ENCODE results near the gene FRS3. TPM values are rescaled to one million over a fixed set of nuclear protein-coding genes. Genes with fewer than 3 reads are reported as not detected.

Gene FRS3
- total and polyA plus RNA-seq, 2 of the 13 experiments (the other 11 are each of a cell fraction or from before 2014, with no cell fraction given), result 3.0 to 7.4 TPM

DNA sequence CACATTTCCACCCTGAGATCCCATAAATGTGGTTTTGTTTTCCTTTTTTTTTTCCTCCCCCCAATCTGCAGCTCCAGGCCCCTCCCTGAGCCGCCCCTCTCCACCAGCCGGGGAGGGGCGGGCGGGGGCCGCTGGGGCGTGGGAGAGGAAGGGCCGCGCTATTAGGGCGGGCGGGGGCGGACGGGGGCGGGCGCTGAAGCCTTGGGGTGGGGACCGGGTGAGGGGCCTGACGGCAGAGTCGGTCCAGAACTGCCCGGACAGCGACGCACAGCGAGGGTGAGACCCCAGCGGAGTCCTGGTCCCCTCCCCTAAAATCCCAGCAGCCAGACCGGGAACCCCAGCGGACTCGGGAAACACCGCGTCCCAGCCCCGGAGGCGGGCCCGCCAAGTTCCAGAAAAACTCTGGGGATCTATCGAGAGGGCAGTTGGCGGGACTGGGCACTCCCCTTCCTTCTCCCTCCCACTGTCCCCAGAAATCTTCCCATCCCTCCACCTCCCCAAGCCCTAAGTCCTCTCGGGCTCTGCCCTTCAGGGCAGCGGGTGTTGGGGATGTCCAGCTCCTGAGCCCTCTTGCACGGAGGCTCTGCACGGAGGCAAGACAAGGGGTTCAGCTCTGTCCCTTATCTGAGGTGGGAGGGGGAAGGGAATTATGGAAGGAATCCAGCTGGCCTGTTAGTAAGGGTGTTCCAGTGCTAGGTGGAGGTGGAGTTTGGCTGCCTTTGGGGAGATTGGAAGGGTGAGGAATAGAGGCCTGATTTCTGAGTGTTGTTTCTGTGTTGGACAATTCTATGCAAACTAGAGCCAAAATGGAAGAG lies 1.1 kb upstream of the FRS3 start, which contains the start of gene PRICKLE4 (continued):
- TF ChIP-seq, protein P1, sequence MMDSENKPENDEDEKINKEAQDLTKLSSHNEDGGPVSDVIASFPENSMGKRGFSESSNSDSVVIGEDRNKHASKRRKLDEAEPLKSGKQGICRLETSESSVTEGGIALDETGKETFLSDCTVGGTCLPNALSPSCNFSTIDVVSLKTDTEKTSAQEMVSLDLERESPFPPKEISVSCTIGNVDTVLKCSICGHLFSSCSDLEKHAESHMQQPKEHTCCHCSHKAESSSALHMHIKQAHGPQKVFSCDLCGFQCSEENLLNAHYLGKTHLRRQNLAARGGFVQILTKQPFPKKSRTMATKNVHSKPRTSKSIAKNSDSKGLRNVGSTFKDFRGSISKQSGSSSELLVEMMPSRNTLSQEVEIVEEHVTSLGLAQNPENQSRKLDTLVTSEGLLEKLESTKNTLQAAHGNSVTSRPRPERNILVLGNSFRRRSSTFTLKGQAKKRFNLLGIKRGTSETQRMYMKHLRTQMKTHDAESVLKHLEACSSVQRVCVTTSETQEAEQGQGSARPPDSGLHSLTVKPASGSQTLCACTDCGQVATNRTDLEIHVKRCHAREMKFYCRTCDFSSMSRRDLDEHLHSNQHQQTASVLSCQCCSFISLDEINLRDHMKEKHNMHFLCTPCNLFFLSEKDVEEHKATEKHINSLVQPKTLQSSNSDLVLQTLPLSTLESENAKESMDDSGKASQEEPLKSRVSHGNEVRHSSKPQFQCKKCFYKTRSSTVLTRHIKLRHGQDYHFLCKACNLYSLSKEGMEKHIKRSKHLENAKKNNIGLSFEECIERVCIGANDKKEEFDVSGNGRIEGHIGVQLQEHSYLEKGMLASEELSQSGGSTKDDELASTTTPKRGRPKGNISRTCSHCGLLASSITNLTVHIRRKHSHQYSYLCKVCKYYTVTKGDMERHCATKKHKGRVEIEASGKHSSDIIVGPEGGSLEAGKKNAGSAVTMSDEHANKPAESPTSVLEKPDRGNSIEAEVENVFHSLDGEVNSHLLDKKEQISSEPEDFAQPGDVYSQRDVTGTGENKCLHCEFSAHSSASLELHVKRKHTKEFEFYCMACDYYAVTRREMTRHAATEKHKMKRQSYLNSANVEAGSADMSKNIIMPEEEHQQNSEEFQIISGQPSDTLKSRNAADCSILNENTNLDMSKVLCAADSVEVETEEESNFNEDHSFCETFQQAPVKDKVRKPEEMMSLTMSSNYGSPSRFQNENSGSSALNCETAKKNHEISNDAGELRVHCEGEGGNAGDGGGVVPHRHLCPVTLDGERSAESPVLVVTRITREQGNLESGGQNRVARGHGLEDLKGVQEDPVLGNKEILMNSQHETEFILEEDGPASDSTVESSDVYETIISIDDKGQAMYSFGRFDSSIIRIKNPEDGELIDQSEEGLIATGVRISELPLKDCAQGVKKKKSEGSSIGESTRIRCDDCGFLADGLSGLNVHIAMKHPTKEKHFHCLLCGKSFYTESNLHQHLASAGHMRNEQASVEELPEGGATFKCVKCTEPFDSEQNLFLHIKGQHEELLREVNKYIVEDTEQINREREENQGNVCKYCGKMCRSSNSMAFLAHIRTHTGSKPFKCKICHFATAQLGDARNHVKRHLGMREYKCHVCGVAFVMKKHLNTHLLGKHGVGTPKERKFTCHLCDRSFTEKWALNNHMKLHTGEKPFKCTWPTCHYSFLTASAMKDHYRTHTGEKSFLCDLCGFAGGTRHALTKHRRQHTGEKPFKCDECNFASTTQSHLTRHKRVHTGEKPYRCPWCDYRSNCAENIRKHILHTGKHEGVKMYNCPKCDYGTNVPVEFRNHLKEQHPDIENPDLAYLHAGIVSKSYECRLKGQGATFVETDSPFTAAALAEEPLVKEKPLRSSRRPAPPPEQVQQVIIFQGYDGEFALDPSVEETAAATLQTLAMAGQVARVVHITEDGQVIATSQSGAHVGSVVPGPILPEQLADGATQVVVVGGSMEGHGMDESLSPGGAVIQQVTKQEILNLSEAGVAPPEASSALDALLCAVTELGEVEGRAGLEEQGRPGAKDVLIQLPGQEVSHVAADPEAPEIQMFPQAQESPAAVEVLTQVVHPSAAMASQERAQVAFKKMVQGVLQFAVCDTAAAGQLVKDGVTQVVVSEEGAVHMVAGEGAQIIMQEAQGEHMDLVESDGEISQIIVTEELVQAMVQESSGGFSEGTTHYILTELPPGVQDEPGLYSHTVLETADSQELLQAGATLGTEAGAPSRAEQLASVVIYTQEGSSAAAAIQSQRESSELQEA (CRISPR knock-in tag; IDR thresholded peaks at IDR 0.05; ENCODE audit: not compliant biosample characterization), result peak; percentile 42
- no peak for TF ChIP-seq FOXO1 (CRISPR knock-in tag; IDR thresholded peaks at IDR 0.05)
- TF ChIP-seq, protein P2, sequence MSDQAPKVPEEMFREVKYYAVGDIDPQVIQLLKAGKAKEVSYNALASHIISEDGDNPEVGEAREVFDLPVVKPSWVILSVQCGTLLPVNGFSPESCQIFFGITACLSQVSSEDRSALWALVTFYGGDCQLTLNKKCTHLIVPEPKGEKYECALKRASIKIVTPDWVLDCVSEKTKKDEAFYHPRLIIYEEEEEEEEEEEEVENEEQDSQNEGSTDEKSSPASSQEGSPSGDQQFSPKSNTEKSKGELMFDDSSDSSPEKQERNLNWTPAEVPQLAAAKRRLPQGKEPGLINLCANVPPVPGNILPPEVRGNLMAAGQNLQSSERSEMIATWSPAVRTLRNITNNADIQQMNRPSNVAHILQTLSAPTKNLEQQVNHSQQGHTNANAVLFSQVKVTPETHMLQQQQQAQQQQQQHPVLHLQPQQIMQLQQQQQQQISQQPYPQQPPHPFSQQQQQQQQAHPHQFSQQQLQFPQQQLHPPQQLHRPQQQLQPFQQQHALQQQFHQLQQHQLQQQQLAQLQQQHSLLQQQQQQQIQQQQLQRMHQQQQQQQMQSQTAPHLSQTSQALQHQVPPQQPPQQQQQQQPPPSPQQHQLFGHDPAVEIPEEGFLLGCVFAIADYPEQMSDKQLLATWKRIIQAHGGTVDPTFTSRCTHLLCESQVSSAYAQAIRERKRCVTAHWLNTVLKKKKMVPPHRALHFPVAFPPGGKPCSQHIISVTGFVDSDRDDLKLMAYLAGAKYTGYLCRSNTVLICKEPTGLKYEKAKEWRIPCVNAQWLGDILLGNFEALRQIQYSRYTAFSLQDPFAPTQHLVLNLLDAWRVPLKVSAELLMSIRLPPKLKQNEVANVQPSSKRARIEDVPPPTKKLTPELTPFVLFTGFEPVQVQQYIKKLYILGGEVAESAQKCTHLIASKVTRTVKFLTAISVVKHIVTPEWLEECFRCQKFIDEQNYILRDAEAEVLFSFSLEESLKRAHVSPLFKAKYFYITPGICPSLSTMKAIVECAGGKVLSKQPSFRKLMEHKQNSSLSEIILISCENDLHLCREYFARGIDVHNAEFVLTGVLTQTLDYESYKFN (CRISPR knock-in tag; conservative IDR thresholded peaks at IDR 0.05), result no peak
- TF ChIP-seq, protein P3, sequence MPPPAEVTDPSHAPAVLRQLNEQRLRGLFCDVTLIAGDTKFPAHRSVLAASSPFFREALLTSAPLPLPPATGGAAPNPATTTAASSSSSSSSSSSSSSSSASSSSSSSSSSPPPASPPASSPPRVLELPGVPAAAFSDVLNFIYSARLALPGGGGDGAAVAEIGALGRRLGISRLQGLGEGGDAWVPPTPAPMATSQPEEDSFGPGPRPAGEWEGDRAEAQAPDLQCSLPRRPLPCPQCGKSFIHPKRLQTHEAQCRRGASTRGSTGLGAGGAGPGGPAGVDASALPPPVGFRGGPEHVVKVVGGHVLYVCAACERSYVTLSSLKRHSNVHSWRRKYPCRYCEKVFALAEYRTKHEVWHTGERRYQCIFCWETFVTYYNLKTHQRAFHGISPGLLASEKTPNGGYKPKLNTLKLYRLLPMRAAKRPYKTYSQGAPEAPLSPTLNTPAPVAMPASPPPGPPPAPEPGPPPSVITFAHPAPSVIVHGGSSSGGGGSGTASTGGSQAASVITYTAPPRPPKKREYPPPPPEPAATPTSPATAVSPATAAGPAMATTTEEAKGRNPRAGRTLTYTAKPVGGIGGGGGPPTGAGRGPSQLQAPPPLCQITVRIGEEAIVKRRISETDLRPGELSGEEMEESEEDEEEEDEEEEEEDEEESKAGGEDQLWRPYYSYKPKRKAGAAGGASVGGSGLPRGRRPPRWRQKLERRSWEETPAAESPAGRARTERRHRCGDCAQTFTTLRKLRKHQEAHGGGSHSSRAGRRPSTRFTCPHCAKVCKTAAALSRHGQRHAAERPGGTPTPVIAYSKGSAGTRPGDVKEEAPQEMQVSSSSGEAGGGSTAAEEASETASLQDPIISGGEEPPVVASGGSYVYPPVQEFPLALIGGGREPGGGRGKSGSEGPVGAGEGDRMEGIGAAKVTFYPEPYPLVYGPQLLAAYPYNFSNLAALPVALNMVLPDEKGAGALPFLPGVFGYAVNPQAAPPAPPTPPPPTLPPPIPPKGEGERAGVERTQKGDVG (CRISPR knock-in tag; IDR thresholded peaks at IDR 0.05; ENCODE audit: borderline replicate concordance), result 0 out of 2 replicates have a peak, but pooled peaks have one; percentile 50
- no peak for TF ChIP-seq HNRNPUL1 (IDR thresholded peaks at IDR 0.05; ENCODE audit: low read depth, low read length)
- no peak for TF ChIP-seq PTBP1 (IDR thresholded peaks at IDR 0.05; ENCODE audit: low read depth, low read length, poor library complexity, severe bottlenecking)
- peak; percentile 49; the same call in 1 of the 2 replicates for TF ChIP-seq ZNF547 (CRISPR knock-in tag; IDR thresholded peaks at IDR 0.05)
- TF ChIP-seq NFE2L2 (IDR thresholded peaks at IDR 0.05; ENCODE audit: low read length), result no peak
- TF ChIP-seq HNF4A (CRISPR knock-in tag; IDR thresholded peaks at IDR 0.05), result no peak
- no peak for TF ChIP-seq ZNF350 (CRISPR knock-in tag; IDR thresholded peaks at IDR 0.05; ENCODE audit: borderline replicate concordance, low read depth)
- TF ChIP-seq SMARCC2 (IDR thresholded peaks at IDR 0.05), result no peak
- TF ChIP-seq ZNF761 (CRISPR knock-in tag; conservative IDR thresholded peaks at IDR 0.05), result no peak
